HepG2 (cell line): Measurements from ENCODE around the gene ARHGAP35. TPM values are rescaled to one million over a fixed set of nuclear protein-coding genes. Genes with fewer than 3 reads are reported as not detected.

ENCODE experiments used
- ATF7 ChIP-seq, 2 experiments: fragments of 450-650 bp in 1 of 2; sonication (generic) in 1 of 2; formaldehyde crosslinking in 1 of 2; IDR thresholded peaks; 2 replicates each; pipeline versions ENCODE4 v1.4.0 to v1.6.1; 2016 to 2020; ENCODE audit warnings: antibody characterized with exemption in 1 of 2, mild to moderate bottlenecking in 1 of 2, missing genetic modification reagents in 1 of 2
- CCDC6 ChIP-seq: sonication (generic); formaldehyde crosslinking; IDR thresholded peaks from 2 replicates; pipeline ENCODE4 v1.8.1; 2022; ENCODE audit warnings: mild to moderate bottlenecking, missing genetic modification reagents, moderate library complexity
- DNMT3B ChIP-seq: conservative IDR thresholded peaks from 2 replicates; pipeline ENCODE4 v1.6.1; 2016; ENCODE audit warnings: missing biosample characterization, control low read depth
- FOXP1 ChIP-seq, 2 experiments: fragments of 450-650 bp in 1 of 2; IDR thresholded peaks; 2 replicates each; pipeline ENCODE4 v1.6.1; 2017 to 2018; ENCODE audit warnings: antibody characterized with exemption in 1 of 2
- HHEX ChIP-seq: IDR thresholded peaks from 2 replicates; pipeline ENCODE4 v1.6.1; 2016; ENCODE audit warnings: control low read depth
- HMG20A ChIP-seq: IDR thresholded peaks from 2 replicates; pipeline ENCODE4 v1.6.1; 2016; ENCODE audit warnings: borderline replicate concordance
- HNF1A ChIP-seq, 2 experiments: sonication (generic) in 1 of 2; formaldehyde crosslinking in 1 of 2; IDR thresholded peaks; 2 replicates each; pipeline versions ENCODE4 v1.4.0 to v1.6.1; 2016 to 2020; ENCODE audit warnings: borderline replicate concordance in 1 of 2, low read depth in 1 of 2, mild to moderate bottlenecking in 1 of 2, missing genetic modification reagents in 1 of 2
- HOXA9 ChIP-seq: sonication (generic); formaldehyde crosslinking; IDR thresholded peaks from 2 replicates; pipeline ENCODE4 v1.8.1; 2022; ENCODE audit warnings: missing genetic modification reagents, mild to moderate bottlenecking, moderate library complexity, borderline replicate concordance
- RARA ChIP-seq: IDR thresholded peaks from 2 replicates; pipeline ENCODE4 v1.6.1; 2016; ENCODE audit warnings: missing genetic modification reagents, missing compliant biosample characterization
- SNAI1 ChIP-seq: sonication (generic); formaldehyde crosslinking; IDR thresholded peaks from 2 replicates; pipeline ENCODE4 v1.5.0; 2020; ENCODE audit warnings: mild to moderate bottlenecking, missing genetic modification reagents, borderline replicate concordance
- SOX6 ChIP-seq, 2 experiments: fragments of 450-650 bp in 1 of 2; sonication (generic) in 1 of 2; formaldehyde crosslinking in 1 of 2; IDR thresholded peaks; 2 replicates each; pipeline versions ENCODE4 v1.4.0 to v1.6.1; 2017 to 2020; ENCODE audit warnings: antibody characterized with exemption in 1 of 2, mild to moderate bottlenecking in 1 of 2, missing genetic modification reagents in 1 of 2
- TBX2 ChIP-seq: sonication (generic); formaldehyde crosslinking; IDR thresholded peaks from 2 replicates; pipeline ENCODE4 v1.5.0; 2020; ENCODE audit warnings: missing genetic modification reagents, mild to moderate bottlenecking, borderline replicate concordance
- THAP9 ChIP-seq: sonication (generic); formaldehyde crosslinking; IDR thresholded peaks from 2 replicates; pipeline ENCODE4; 2020; ENCODE audit warnings: missing genetic modification reagents, mild to moderate bottlenecking, borderline replicate concordance
- ZNF224 ChIP-seq: sonication (generic); formaldehyde crosslinking; IDR thresholded peaks from 2 replicates; pipeline ENCODE4 v1.5.0; 2020; ENCODE audit warnings: mild to moderate bottlenecking, missing genetic modification reagents
- ZNF772 ChIP-seq: sonication (generic); formaldehyde crosslinking; IDR thresholded peaks from 2 replicates; pipeline ENCODE4 v1.5.0; 2020; ENCODE audit warnings: mild to moderate bottlenecking, missing genetic modification reagents
- polyA plus RNA-seq, 8 experiments: library from polyadenylated mRNA; depleted of rRNA in 3 of 8; stranded (reverse) in 7 of 8; unstranded in 1 of 8; fragments of >200 nt; fragmentation: Illumina TruSeq in 4 of 8; extraction: Trizol in 4 of 8; gene quantifications; 2 replicates each; pipeline versions ENCODE4 v1.2.1 to v1.2.3, GENCODE V29; 2011 to 2016; ENCODE audit warnings: low read depth in 4 of 8, missing spikeins in 1 of 8, mixed read lengths in 1 of 8; ENCODE audit not compliant: insufficient read depth in 1 of 8
- total RNA-seq, 5 experiments: library from RNA; depleted of rRNA; stranded (reverse); fragments of >200 nt; fragmentation: Illumina TruSeq; extraction: Trizol; gene quantifications; 2 replicates each; pipeline ENCODE4 v1.2.3, GENCODE V29; 2016; ENCODE audit warnings: low read depth in 1 of 5
- TF ChIP-seq, protein P1 (sequence below): sonication (generic); formaldehyde crosslinking; IDR thresholded peaks from 2 replicates; pipeline ENCODE4 v1.4.0; 2020; ENCODE audit warnings: missing genetic modification reagents, mild to moderate bottlenecking, borderline replicate concordance
- TF ChIP-seq, protein P2 (sequence below): sonication (generic); formaldehyde crosslinking; IDR thresholded peaks from 2 replicates; pipeline ENCODE4 v1.5.0; 2020; ENCODE audit warnings: mild to moderate bottlenecking, missing genetic modification reagents, moderate library complexity

Gene ARHGAP35
- total and polyA plus RNA-seq, 2 of the 13 experiments (the other 11 are each of a cell fraction or from before 2014, with no cell fraction given): 30.1 to 30.2 TPM

GRCh38 chr19:46890423-46891170 is 29.8 kb downstream of the ARHGAP35 start (continued):
- TF ChIP-seq, protein P1, sequence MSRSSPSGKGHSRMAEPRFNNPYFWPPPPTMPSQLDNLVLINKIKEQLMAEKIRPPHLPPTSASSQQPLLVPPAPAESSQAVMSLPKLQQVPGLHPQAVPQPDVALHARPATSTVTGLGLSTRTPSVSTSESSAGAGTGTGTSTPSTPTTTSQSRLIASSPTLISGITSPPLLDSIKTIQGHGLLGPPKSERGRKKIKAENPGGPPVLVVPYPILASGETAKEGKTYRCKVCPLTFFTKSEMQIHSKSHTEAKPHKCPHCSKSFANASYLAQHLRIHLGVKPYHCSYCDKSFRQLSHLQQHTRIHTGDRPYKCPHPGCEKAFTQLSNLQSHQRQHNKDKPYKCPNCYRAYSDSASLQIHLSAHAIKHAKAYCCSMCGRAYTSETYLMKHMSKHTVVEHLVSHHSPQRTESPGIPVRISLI (CRISPR knock-in tag): 0 out of 2 replicates have a peak, but pooled peaks have one; percentile 39
- peak; percentile 62; the same call in 1 of the 2 replicates for TF ChIP-seq DNMT3B (CRISPR knock-in tag)
- peak; percentile 54; the same call in 1 of the 2 replicates for TF ChIP-seq ZNF772 (CRISPR knock-in tag)
- TF ChIP-seq CCDC6 (CRISPR knock-in tag): peak; percentile 41; the same call in 1 of the 2 replicates
- TF ChIP-seq TBX2 (CRISPR knock-in tag): peak; percentile 53; the same call in 1 of the 2 replicates
- TF ChIP-seq SNAI1: no peak
- peak; percentile 76 for TF ChIP-seq RARA (CRISPR knock-in tag)
- peak; percentile 87 for TF ChIP-seq HMG20A (CRISPR knock-in tag)
- peak; percentile 78 for TF ChIP-seq FOXP1 (IDR thresholded peaks at IDR 0.05)
- peak; percentile 87; the same call in 1 of the 2 replicates for TF ChIP-seq FOXP1 (CRISPR knock-in tag; IDR thresholded peaks at IDR 0.05)
- peak; percentile 37; the same call in 1 of the 2 replicates for TF ChIP-seq HNF1A (IDR thresholded peaks at IDR 0.05; ENCODE audit: low read depth)
- peak; percentile 57; the same call in 1 of the 2 replicates for TF ChIP-seq HNF1A (CRISPR knock-in tag; IDR thresholded peaks at IDR 0.05; ENCODE audit: borderline replicate concordance)
- no peak for TF ChIP-seq THAP9 (CRISPR knock-in tag)
- TF ChIP-seq, protein P2, sequence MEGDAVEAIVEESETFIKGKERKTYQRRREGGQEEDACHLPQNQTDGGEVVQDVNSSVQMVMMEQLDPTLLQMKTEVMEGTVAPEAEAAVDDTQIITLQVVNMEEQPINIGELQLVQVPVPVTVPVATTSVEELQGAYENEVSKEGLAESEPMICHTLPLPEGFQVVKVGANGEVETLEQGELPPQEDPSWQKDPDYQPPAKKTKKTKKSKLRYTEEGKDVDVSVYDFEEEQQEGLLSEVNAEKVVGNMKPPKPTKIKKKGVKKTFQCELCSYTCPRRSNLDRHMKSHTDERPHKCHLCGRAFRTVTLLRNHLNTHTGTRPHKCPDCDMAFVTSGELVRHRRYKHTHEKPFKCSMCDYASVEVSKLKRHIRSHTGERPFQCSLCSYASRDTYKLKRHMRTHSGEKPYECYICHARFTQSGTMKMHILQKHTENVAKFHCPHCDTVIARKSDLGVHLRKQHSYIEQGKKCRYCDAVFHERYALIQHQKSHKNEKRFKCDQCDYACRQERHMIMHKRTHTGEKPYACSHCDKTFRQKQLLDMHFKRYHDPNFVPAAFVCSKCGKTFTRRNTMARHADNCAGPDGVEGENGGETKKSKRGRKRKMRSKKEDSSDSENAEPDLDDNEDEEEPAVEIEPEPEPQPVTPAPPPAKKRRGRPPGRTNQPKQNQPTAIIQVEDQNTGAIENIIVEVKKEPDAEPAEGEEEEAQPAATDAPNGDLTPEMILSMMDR (CRISPR knock-in tag): peak; percentile 53
- peak; percentile 63; the same call in 1 of the 2 replicates for TF ChIP-seq HHEX (CRISPR knock-in tag)
- TF ChIP-seq ZNF224 (CRISPR knock-in tag): no peak
- TF ChIP-seq SOX6 (IDR thresholded peaks at IDR 0.05): no peak
- peak; percentile 82 for TF ChIP-seq SOX6 (CRISPR knock-in tag; IDR thresholded peaks at IDR 0.05)
- peak; percentile 62 for TF ChIP-seq ATF7 (IDR thresholded peaks at IDR 0.05)
- peak; percentile 67; the same call in 1 of the 2 replicates for TF ChIP-seq ATF7 (CRISPR knock-in tag; IDR thresholded peaks at IDR 0.05)
- 0 out of 2 replicates have a peak, but pooled peaks have one; percentile 31 for TF ChIP-seq HOXA9 (CRISPR knock-in tag)
